GM19438 (cell line): Measurements from ENCODE around the gene PSPN.

ENCODE experiments used
- ATAC-seq: cut with Tn5 transposase; IDR thresholded peaks from one replicate; pipeline ENCODE4 v1.9.1; 2021; ENCODE audit warnings: low read depth; ENCODE audit not compliant: unreplicated experiment

Gene PSPN

GRCh38 chr19:6334490-6335285 is 41.0 kb downstream of the PSPN start:
- no peak for ATAC-seq

GRCh38 chr19:6333439-6333838 is 42.3 kb downstream of the PSPN start, which contains the start of gene ACER1:
Gene ACER1, minus strand, starts transcription at chr19:6333612. Its CDS starts 61 bp downstream, at chr19:6333551.
- no peak for ATAC-seq

- ATAC-seq: no peak
These were observed 48.9 kb downstream of the PSPN start for GRCh38 chr19:6326815-6327214.

GRCh38 chr19:6325614-6326013 is 50.1 kb downstream of the PSPN start:
- ATAC-seq: no peak
